Measurements from ENCODE around the gene ABCC8.

The ABCC8 gene

GRCh38 chr11:17371614-17372013 is 105.0 kb downstream of the ABCC8 start:
- H3K27me3 ChIP-seq (ENCODE audit: low read depth): no peaks in the 10 kb centered on the region
- no peak for DNase-seq (ENCODE audit: low spot score in 2 of 2)
- H3K36me3 ChIP-seq (replicated peaks): peaks cover 69% of the 10 kb centered on the region
- in situ Hi-C loops (cut with MboI; ENCODE audit: low sequenced_read_pairs): no loop called here
- no peaks in the 10 kb centered on the region for H3K4me1 ChIP-seq
- no peak overlapping the region for H3K4me3 ChIP-seq
- H3K9me3 ChIP-seq: peaks cover 28% of the 10 kb centered on the region

DNA sequence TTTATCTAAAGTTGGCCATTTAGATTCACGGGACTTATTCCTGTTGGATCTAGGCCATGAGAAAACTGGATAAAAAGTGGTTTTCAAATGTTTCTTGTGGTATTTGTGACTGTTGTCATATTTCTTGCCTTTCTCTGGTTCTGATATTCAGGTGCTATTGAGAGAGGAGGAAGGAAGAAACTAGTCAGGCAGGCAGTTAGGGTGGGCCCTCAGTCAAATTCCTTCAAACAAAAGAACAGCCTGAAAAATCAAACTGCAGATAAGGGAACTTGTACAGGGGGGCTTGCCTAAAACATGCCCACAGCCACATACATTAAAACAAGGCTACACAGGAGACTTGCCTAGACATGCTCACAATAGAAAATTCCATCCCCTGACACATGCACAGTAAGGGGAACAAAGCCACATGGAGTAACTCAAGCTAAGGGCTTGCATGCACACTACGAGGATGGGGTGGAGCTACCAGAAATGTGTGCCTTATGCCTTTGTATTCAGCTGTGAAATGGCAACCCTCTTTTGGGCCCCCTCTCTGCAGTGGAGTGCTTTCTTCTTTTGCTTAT is 106.9 kb downstream of the ABCC8 start:
- no peak for DNase-seq (ENCODE audit: low spot score in 2 of 2)
- H3K36me3 ChIP-seq (replicated peaks): peaks cover 69% of the 10 kb centered on the region
- in situ Hi-C loops (cut with MboI; ENCODE audit: low sequenced_read_pairs): no loop called here
- no peaks in the 10 kb centered on the region for H3K4me1 ChIP-seq
- peaks cover 28% of the 10 kb centered on the region for H3K9me3 ChIP-seq
- H3K27me3 ChIP-seq (ENCODE audit: low read depth): no peaks in the 10 kb centered on the region
- no peak overlapping the region for H3K4me3 ChIP-seq

DNA sequence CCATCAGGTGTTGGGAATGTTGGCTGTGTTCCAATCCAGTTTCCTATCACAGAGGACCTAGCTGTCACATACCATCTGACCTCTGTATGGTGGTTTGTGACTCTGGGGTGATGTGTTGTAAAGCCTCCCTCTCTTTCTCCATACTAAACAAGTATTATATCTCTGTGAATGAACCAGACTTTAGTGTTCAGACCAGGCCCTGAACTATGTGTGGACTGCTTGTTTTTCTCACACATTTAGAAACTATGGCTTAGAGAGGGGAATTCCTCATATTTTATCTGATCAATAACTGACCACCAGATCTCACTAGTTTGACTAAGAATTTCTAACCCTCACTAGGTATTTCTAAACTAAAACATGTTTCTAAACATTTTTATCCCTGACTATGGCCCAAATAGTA is 107.6 kb downstream of the ABCC8 start:
- Histone ChIP-seq H3K36me3 (replicated peaks) (peaks cover 65% of the 10 kb centered on the region), H3K9me3 (peaks cover 28% of the 10 kb centered on the region), H3K4me1 (no peaks in the 10 kb centered on the region), H3K4me3 (no peak overlapping the region), H3K27me3 (ENCODE audit: low read depth) (no peaks in the 10 kb centered on the region)
- DNase-seq (ENCODE audit: low spot score in 2 of 2): no peak
- in situ Hi-C loops (cut with MboI; ENCODE audit: low sequenced_read_pairs): no loop called here

GRCh38 chr11:17368551-17368950 is 108.1 kb downstream of the ABCC8 start:
- in situ Hi-C loops (cut with MboI; ENCODE audit: low sequenced_read_pairs): no loop called here
- peaks cover 28% of the 10 kb centered on the region for H3K9me3 ChIP-seq

DNA sequence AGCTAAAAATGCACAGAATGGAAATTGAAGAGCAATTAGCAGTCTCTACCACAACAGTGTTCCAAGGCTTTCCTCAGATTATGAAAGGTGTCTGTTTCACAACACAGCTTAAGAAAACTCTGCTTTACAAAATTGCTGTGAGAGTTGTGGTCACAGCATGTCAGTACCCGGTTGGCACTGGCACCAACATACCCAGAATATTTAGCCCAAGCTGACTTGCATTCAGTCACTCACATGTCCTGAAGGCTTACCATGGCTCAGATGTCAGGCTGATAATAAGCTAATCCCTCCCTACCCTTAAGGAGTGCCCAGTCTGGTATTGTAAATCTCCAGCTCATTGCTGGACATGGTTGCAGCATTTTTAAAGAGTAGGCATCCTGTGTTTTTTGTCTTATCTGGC is 110.2 kb downstream of the ABCC8 start:
- no peaks in the 10 kb centered on the region for H3K4me1 ChIP-seq
- in situ Hi-C loops (cut with MboI; ENCODE audit: low sequenced_read_pairs): no loop called here
- DNase-seq (ENCODE audit: low spot score in 2 of 2): no peak
- no peak overlapping the region for H3K4me3 ChIP-seq
- H3K27me3 ChIP-seq (ENCODE audit: low read depth): no peaks in the 10 kb centered on the region
- peaks cover 17% of the 10 kb centered on the region for H3K9me3 ChIP-seq
- peaks cover 43% of the 10 kb centered on the region for H3K36me3 ChIP-seq (replicated peaks)

More at GRCh38 chr11:17368551-17368950, 108.1 kb downstream of the ABCC8 start:
- H3K4me3 ChIP-seq: no peak overlapping the region
- no peaks in the 10 kb centered on the region for H3K4me1 ChIP-seq
- DNase-seq (ENCODE audit: low spot score in 2 of 2): no peak
- no peaks in the 10 kb centered on the region for H3K27me3 ChIP-seq (ENCODE audit: low read depth)
- H3K36me3 ChIP-seq (replicated peaks): peaks cover 62% of the 10 kb centered on the region

GRCh38 chr11:17354601-17354991 is 122.0 kb downstream of the ABCC8 start:
- Histone ChIP-seq H3K4me1 (peaks cover 10% of the 10 kb centered on the region), H3K27me3 (ENCODE audit: low read depth) (no peaks in the 10 kb centered on the region), H3K4me3 (no peak overlapping the region), H3K9me3 (no peaks in the 10 kb centered on the region), H3K36me3 (replicated peaks) (peaks cover 3% of the 10 kb centered on the region)
- peak; percentile 77 to 87 for DNase-seq (ENCODE audit: low spot score in 2 of 2)
- in situ Hi-C loops (cut with MboI; ENCODE audit: low sequenced_read_pairs): no loop called here

DNA sequence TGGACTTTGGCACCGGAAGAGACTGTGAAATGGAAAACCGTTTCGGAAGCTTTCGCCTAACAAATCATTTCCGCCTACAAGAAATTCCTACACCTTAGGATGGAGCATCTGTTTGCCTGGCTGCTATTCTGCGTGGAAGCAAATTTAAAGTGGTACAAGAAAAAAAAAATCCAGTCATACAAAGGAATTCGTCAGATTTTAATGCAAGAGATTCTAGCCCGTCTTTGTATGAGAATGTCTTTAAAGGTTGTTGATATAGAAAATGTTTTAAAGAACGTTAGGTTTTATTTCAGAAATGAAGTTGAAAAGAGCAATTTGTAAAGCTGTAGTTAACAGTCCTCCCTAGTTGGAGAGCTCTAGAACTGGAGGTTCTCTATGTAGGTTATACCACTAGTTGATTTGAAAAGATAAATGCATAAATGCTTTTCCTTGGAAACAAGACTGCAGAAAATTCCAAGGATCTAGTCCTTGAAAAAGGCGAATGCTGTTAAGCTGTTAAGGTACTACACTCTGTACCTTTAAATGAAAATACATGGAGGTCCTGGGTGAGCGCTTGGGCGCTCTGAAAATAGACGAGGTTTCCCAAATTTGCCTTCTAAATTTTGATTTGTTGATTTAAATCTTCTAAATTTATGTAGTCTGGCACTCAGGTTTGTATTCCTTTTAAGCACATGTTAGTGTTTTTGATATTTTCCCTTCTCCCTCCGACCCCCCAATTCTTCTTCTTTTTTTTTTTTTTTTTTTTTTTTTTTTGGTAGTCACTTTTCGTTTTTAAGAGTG is 122.6 kb downstream of the ABCC8 start:
- H3K4me3 ChIP-seq: peak overlapping the region; percentile 41
- peaks cover 10% of the 10 kb centered on the region for H3K4me1 ChIP-seq
- H3K9me3 ChIP-seq: no peaks in the 10 kb centered on the region
- DNase-seq (ENCODE audit: low spot score in 2 of 2): peak in 1 of 2 experiments; percentile 19
- in situ Hi-C loops (cut with MboI; ENCODE audit: low sequenced_read_pairs): no loop called here
- H3K27me3 ChIP-seq (ENCODE audit: low read depth): no peaks in the 10 kb centered on the region
- H3K36me3 ChIP-seq (replicated peaks): peaks cover under 1% of the 10 kb centered on the region

- Histone ChIP-seq H3K36me3 (replicated peaks) (no peaks in the 10 kb centered on the region; the same call in none of the 2 replicates), H3K4me1 (peaks cover 10% of the 10 kb centered on the region), H3K27me3 (ENCODE audit: low read depth) (no peaks in the 10 kb centered on the region), H3K9me3 (no peaks in the 10 kb centered on the region), H3K4me3 (peak overlapping the region; percentile 41)
- in situ Hi-C loops (cut with MboI; ENCODE audit: low sequenced_read_pairs): no loop called here
- DNase-seq (ENCODE audit: low spot score in 2 of 2): peak; percentile 67 to 86
Observed at GRCh38 chr11:17352950-17353820, 123.5 kb downstream of the ABCC8 start.

DNA sequence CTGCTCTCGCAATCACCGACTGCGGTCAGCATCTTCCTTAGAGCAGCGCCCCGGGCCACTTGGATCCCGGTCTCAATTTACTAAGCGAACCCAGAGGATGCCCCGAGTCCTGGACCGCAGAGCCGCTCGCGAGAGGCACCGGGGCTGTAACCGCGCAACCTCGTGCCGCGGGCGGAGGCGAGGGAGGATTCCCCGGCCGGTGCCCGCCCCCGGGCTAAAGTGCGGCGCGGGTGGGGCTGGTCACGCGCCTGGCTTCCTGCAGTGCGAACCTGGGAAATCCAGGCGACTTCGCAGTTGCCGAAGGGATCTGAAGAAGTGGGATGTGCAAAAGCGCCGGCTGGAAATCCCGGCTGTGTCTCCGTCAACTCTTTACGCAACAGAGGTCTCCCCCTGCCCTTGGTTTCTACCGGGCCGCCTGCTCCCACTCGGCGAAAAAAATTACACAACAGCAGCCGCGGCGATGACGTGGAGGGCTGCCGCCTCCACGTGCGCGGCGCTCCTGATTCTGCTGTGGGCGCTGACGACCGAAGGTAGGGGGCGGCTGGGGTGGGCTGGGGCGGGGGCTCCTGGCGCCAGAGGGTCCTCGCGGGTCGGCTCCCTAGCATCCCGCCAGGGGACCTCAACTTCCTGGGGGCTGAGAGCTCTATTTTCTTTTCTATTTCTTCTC is 125.0 kb downstream of the ABCC8 start, which contains the start of gene NCR3LG1:
TSS of gene NCR3LG1 (plus strand) at position 291 of the 667 bp plus-strand sequence. CDS start at position 461, 170 bp downstream.
- H3K4me3 ChIP-seq: peak within 1 kb of the TSS; percentile 41
- peak; percentile 15 to 46 for DNase-seq (ENCODE audit: low spot score in 2 of 2)

GRCh38 chr11:17351172-17351509 is 125.5 kb downstream of the ABCC8 start:
- Histone ChIP-seq H3K4me3 (peak overlapping the region; percentile 41), H3K4me1 (peaks cover 10% of the 10 kb centered on the region), H3K36me3 (replicated peaks) (no peaks in the 10 kb centered on the region), H3K27me3 (ENCODE audit: low read depth) (no peaks in the 10 kb centered on the region), H3K9me3 (no peaks in the 10 kb centered on the region)
- in situ Hi-C loops (cut with MboI; ENCODE audit: low sequenced_read_pairs): no loop called here
- DNase-seq (ENCODE audit: low spot score in 2 of 2): no peak

More for the DNA sequence above, 125.0 kb downstream of the ABCC8 start, which contains the start of gene NCR3LG1:
- in situ Hi-C loops (cut with MboI; ENCODE audit: low sequenced_read_pairs): no loop called here
- Histone ChIP-seq H3K9me3 (no peaks in the 10 kb centered on the region), H3K27me3 (ENCODE audit: low read depth) (no peaks in the 10 kb centered on the region), H3K4me1 (peaks cover 10% of the 10 kb centered on the region), H3K36me3 (replicated peaks) (no peaks in the 10 kb centered on the region)

- Histone ChIP-seq H3K27me3 (ENCODE audit: low read depth) (no peaks in the 10 kb centered on the region), H3K4me3 (no peak overlapping the region), H3K4me1 (peaks cover 10% of the 10 kb centered on the region), H3K9me3 (no peaks in the 10 kb centered on the region), H3K36me3 (replicated peaks) (no peaks in the 10 kb centered on the region)
- in situ Hi-C loops (cut with MboI; ENCODE audit: low sequenced_read_pairs): no loop called here
- DNase-seq (ENCODE audit: low spot score in 2 of 2): no peak
Observed at GRCh38 chr11:17350455-17351171, 126.0 kb downstream of the ABCC8 start.

- H3K9me3 ChIP-seq: no peaks in the 10 kb centered on the region
- DNase-seq (ENCODE audit: low spot score in 2 of 2): no peak
Observed at GRCh38 chr11:17347676-17348075, 129.0 kb downstream of the ABCC8 start.

DNA sequence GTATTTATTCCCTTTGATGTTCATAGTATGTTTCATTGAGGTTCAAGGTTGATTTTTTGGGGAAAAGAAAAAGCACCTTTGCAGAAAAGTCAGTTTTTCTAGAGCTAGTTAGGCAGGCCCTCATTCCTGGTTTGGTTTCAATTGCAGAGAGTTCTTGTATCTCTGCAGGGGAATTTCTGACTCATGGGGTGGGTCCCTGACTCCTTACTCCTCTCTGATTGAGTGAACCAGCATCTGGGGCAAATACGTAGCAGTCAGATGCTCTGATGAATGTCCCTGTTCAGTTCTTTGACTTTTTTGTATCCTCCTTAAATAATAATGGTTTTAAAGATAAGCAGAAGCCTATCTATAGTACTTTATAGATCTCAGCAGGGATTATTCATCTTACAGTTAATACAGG is 132.7 kb downstream of the ABCC8 start:
- no peak overlapping the region for H3K4me3 ChIP-seq
- no peaks in the 10 kb centered on the region for H3K27me3 ChIP-seq (ENCODE audit: low read depth)
- in situ Hi-C loops (cut with MboI; ENCODE audit: low sequenced_read_pairs): no loop called here
- no peaks in the 10 kb centered on the region for H3K9me3 ChIP-seq
- H3K4me1 ChIP-seq: peaks cover 8% of the 10 kb centered on the region
- DNase-seq (ENCODE audit: low spot score in 2 of 2): no peak
- H3K36me3 ChIP-seq (replicated peaks): no peaks in the 10 kb centered on the region

More at GRCh38 chr11:17347676-17348075, 129.0 kb downstream of the ABCC8 start:
- H3K4me1 ChIP-seq: peaks cover 12% of the 10 kb centered on the region
- in situ Hi-C loops (cut with MboI; ENCODE audit: low sequenced_read_pairs): no loop called here
- H3K4me3 ChIP-seq: no peak overlapping the region
- no peaks in the 10 kb centered on the region for H3K27me3 ChIP-seq (ENCODE audit: low read depth)
- no peaks in the 10 kb centered on the region for H3K36me3 ChIP-seq (replicated peaks)
